GM18505 (cell line): ENCODE data around the gene TAF1C.
"Not testable (repeated sequence)": the region's sequence is repeated elsewhere in the genome, so short reads cannot be mapped to it uniquely, and the experiment has no call there.

ENCODE experiments used
- ATAC-seq: cut with Tn5 transposase; IDR thresholded peaks from one replicate; pipeline ENCODE4 v1.9.1; 2021; ENCODE audit not compliant: unreplicated experiment
- POLR2A ChIP-seq: IDR thresholded peaks from 4 replicates; pipeline ENCODE4 v1.6.1; 2011; ENCODE audit warnings: borderline replicate concordance; ENCODE audit not compliant: insufficient read depth, insufficient read length; ENCODE audit errors: extremely low read depth

The TAF1C gene

GRCh38 chr16:84220851-84221250 is 34.0 kb upstream of the TAF1C start:
- no peak for ATAC-seq

GRCh38 chr16:84218956-84219355 is 32.1 kb upstream of the TAF1C start:
- no peak for ATAC-seq
- TF ChIP-seq POLR2A = no peak

More at GRCh38 chr16:84220851-84221250, 34.0 kb upstream of the TAF1C start:
- no peak for TF ChIP-seq POLR2A

GRCh38 chr16:84218176-84218823 is 31.4 kb upstream of the TAF1C start:
- ATAC-seq = no peak
- TF ChIP-seq POLR2A = no peak

GRCh38 chr16:84216144-84216543 is 29.3 kb upstream of the TAF1C start:
- not testable (repeated sequence) for ATAC-seq

GRCh38 chr16:84215531-84215930 is 28.7 kb upstream of the TAF1C start:
- TF ChIP-seq POLR2A = no peak

GRCh38 chr16:84214451-84215066 is 27.7 kb upstream of the TAF1C start:
- no peak for ATAC-seq
- no peak for TF ChIP-seq POLR2A

More at GRCh38 chr16:84215531-84215930, 28.7 kb upstream of the TAF1C start:
- ATAC-seq = no peak

- ATAC-seq = no peak
- TF ChIP-seq POLR2A = no peak
Observed at GRCh38 chr16:84212631-84213030, 25.8 kb upstream of the TAF1C start.

GRCh38 chr16:84212154-84212553 is 25.3 kb upstream of the TAF1C start:
- TF ChIP-seq POLR2A = no peak
- ATAC-seq = no peak

- ATAC-seq = no peak
- no peak for TF ChIP-seq POLR2A
Observed at GRCh38 chr16:84209989-84210388, 23.1 kb upstream of the TAF1C start.

- ATAC-seq = no peak
- TF ChIP-seq POLR2A = no peak
Observed at GRCh38 chr16:84207879-84208278, 21.0 kb upstream of the TAF1C start.

- TF ChIP-seq POLR2A = no peak
Observed at GRCh38 chr16:84207251-84207650, 20.4 kb upstream of the TAF1C start.

GRCh38 chr16:84205976-84206691 is 19.3 kb upstream of the TAF1C start:
- TF ChIP-seq POLR2A = no peak
- no peak for ATAC-seq

More at GRCh38 chr16:84207251-84207650, 20.4 kb upstream of the TAF1C start:
- no peak for ATAC-seq

- not testable (repeated sequence) for ATAC-seq
Observed at GRCh38 chr16:84205123-84205522, 18.3 kb upstream of the TAF1C start.

- ATAC-seq = not testable (repeated sequence)
Observed at GRCh38 chr16:84204551-84204950, 17.7 kb upstream of the TAF1C start.
